SK-N-SH (cell line): ENCODE data around the gene TPCN2. TPM values are rescaled to one million over a fixed set of nuclear protein-coding genes. Genes with fewer than 3 reads are reported as not detected.

Experiments
- CTCF ChIA-PET: fragments of 300-600, 350-600 bp; formaldehyde crosslinking; extraction: SDS; loops from one replicate; lab custom pipeline; 2021; lab: Yijun Ruan, JAX
- POLR2A ChIA-PET: fragments of 350-600 bp; sonication (Branson Sonifier 250); formaldehyde crosslinking; extraction: SDS; loops from one replicate; lab custom pipeline; 2020; ENCODE audit warnings: antibody characterized with exemption, inconsistent platforms; lab: Yijun Ruan, JAX
- DNase-seq: peaks from one replicate; pipeline ENCODE4 v3.0.0; 2012
- H2AFZ ChIP-seq: fragments of 200-600 bp; sonication (generic); 2 replicates; pipeline ENCODE4 v1.8.1; 2016; ENCODE audit warnings: antibody characterized with exemption, mild to moderate bottlenecking, low read depth
- H3F3A ChIP-seq: fragments of 200-600 bp; sonication (generic); replicated peaks from 2 replicates; pipeline ENCODE3; 2016; ENCODE audit warnings: antibody characterized with exemption, mild to moderate bottlenecking; ENCODE audit not compliant: insufficient read depth
- H3K27ac ChIP-seq, 2 experiments: fragments of 200-500 bp in 1 of 2; fragments of 200-600 bp in 1 of 2; sonication (Bioruptor generic) in 1 of 2; sonication (generic), shearing (Covaris generic) in 1 of 2; 2 replicates each; pipeline versions ENCODE4 v1.5.1 to v1.6.1; 2014 to 2016; ENCODE audit warnings: low read depth in 2 of 2, inconsistent platforms in 1 of 2, low read length in 1 of 2, mild to moderate bottlenecking in 1 of 2, mixed read lengths in 1 of 2
- H3K27me3 ChIP-seq: fragments of 200-600 bp; sonication (generic), shearing (Covaris generic); 2 replicates; pipeline ENCODE4 v1.6.1; 2016; ENCODE audit warnings: mixed run types; ENCODE audit not compliant: insufficient read depth
- H3K36me3 ChIP-seq, 2 experiments: fragments of 200-500 bp in 1 of 2; fragments of 200-600 bp in 1 of 2; sonication (Bioruptor generic) in 1 of 2; sonication (generic) in 1 of 2; replicated peaks in 1 of 2; 2 replicates each; pipeline versions ENCODE3 to v1.5.1; 2014 to 2016; ENCODE audit warnings: low read length in 1 of 2, mild to moderate bottlenecking in 1 of 2; ENCODE audit not compliant: insufficient read depth in 2 of 2, control insufficient read depth in 1 of 2
- H3K4me1 ChIP-seq, 2 experiments: fragments of 200-500 bp in 1 of 2; fragments of 200-600 bp in 1 of 2; sonication (Bioruptor generic) in 1 of 2; sonication (generic), shearing (Covaris generic) in 1 of 2; 2 replicates each; pipeline versions ENCODE4 v1.5.1 to v1.6.1; 2014 to 2016; ENCODE audit warnings: low read depth in 1 of 2, low read length in 1 of 2, mixed run types in 1 of 2; ENCODE audit not compliant: insufficient read depth in 2 of 2, control insufficient read depth in 1 of 2
- H3K4me2 ChIP-seq: fragments of 200-600 bp; sonication (generic), shearing (Covaris generic); 2 replicates; pipeline ENCODE4 v1.6.1; 2017; ENCODE audit warnings: mixed run types
- H3K4me3 ChIP-seq, 2 experiments: fragments of 200-500 bp in 1 of 2; fragments of 200-600 bp in 1 of 2; sonication (Bioruptor generic) in 1 of 2; sonication (generic), shearing (Covaris generic) in 1 of 2; 2 replicates each; pipeline versions ENCODE4 v1.5.1 to v1.8.1; 2014 to 2016; ENCODE audit warnings: low read depth in 2 of 2, inconsistent platforms in 1 of 2, low read length in 1 of 2, mild to moderate bottlenecking in 1 of 2, mixed read lengths in 1 of 2, moderate library complexity in 1 of 2
- H3K79me2 ChIP-seq: fragments of 200-600 bp; sonication (generic); 2 replicates; pipeline ENCODE4 v1.8.1; 2017; ENCODE audit warnings: mild to moderate bottlenecking; ENCODE audit not compliant: insufficient read depth
- H3K9ac ChIP-seq: fragments of 200-600 bp; sonication (generic); 2 replicates; pipeline ENCODE4 v1.6.1; 2017; ENCODE audit warnings: mixed run types
- H3K9me2 ChIP-seq: fragments of 200-600 bp; sonication (generic); 2 replicates; pipeline ENCODE4 v1.6.1; 2017; ENCODE audit warnings: mixed run types
- H3K9me3 ChIP-seq: fragments of 200-600 bp; sonication (generic); 2 replicates; pipeline ENCODE4 v1.6.1; 2017; ENCODE audit warnings: mixed run types, mild to moderate bottlenecking, moderate library complexity
- H4K20me1 ChIP-seq: fragments of 200-600 bp; sonication (generic); 2 replicates; pipeline ENCODE4 v1.6.1; 2017; ENCODE audit warnings: mild to moderate bottlenecking, mixed run types; ENCODE audit not compliant: insufficient read depth
- CTCF ChIP-seq: fragments of 200-600 bp; sonication (generic); IDR thresholded peaks from 2 replicates; pipeline ENCODE4 v1.6.1; 2017; ENCODE audit warnings: antibody characterized with exemption, mild to moderate bottlenecking, moderate library complexity
- ELF1 ChIP-seq: IDR thresholded peaks from 2 replicates; pipeline ENCODE4 v1.4.0; 2012
- EP300 ChIP-seq, 2 experiments: IDR thresholded peaks; 2 replicates each; pipeline versions ENCODE4 v1.4.0 to v1.6.1; 2012; ENCODE audit warnings: borderline replicate concordance in 1 of 2, low read depth in 1 of 2, low read length in 1 of 2
- EZH2phosphoT487 ChIP-seq: fragments of 200-600 bp; sonication (generic); IDR thresholded peaks from 2 replicates; pipeline ENCODE4 v1.6.1; 2017; ENCODE audit warnings: low read depth, mixed run types, mild to moderate bottlenecking, antibody characterized with exemption, moderate library complexity, borderline replicate concordance
- FOSL2 ChIP-seq: IDR thresholded peaks from 2 replicates; pipeline ENCODE4 v1.4.0; 2012; ENCODE audit warnings: low read depth, mild to moderate bottlenecking, moderate library complexity, borderline replicate concordance
- FOXJ3 ChIP-seq: sonication (generic); formaldehyde crosslinking; IDR thresholded peaks from 2 replicates; pipeline ENCODE4 v1.5.1; 2020; ENCODE audit warnings: mild to moderate bottlenecking, missing genetic modification reagents
- GABPA ChIP-seq: IDR thresholded peaks from 2 replicates; pipeline ENCODE4 v1.4.0; 2012; ENCODE audit warnings: low read depth, mild to moderate bottlenecking
- GATA2 ChIP-seq: sonication (generic); formaldehyde crosslinking; IDR thresholded peaks from 2 replicates; pipeline ENCODE4 v1.5.0; 2020; ENCODE audit warnings: mild to moderate bottlenecking, missing genetic modification reagents
- JUND ChIP-seq: IDR thresholded peaks from 2 replicates; pipeline ENCODE4 v1.4.0; 2012
- MEF2A ChIP-seq: IDR thresholded peaks from 2 replicates; pipeline ENCODE4 v1.4.0; 2012; ENCODE audit warnings: low read depth, borderline replicate concordance
- MXI1 ChIP-seq: IDR thresholded peaks from 2 replicates; pipeline ENCODE4 v1.6.1; 2012; ENCODE audit warnings: mild to moderate bottlenecking, low read depth, low read length, improper control_type of control experiment
- REST ChIP-seq: IDR thresholded peaks from 2 replicates; pipeline ENCODE4 v1.6.1; 2012; ENCODE audit warnings: mild to moderate bottlenecking, low read depth, low read length, moderate library complexity
- SMC3 ChIP-seq: IDR thresholded peaks from 2 replicates; pipeline ENCODE4 v1.6.1; 2012; ENCODE audit warnings: low read depth, low read length, improper control_type of control experiment
- TAF1 ChIP-seq: IDR thresholded peaks from 2 replicates; pipeline ENCODE4 v1.6.1; 2012; ENCODE audit warnings: low read depth, mild to moderate bottlenecking, low read length, moderate library complexity, borderline replicate concordance
- TCF12 ChIP-seq: IDR thresholded peaks from 2 replicates; pipeline ENCODE4 v1.4.0; 2012
- WGBS: methylation state at CpG from one replicate; pipeline ENCODE4 v1.1.6; 2017; ENCODE audit warnings: low lambda C conversion rate; 5-methylcytosine and 5-hydroxymethylcytosine counted together
- polyA plus RNA-seq, 3 experiments: library from polyadenylated mRNA; depleted of rRNA; stranded (reverse); fragments of >200 nt; gene quantifications; 2 replicates each; pipeline ENCODE4 v1.2.3, GENCODE V29; 2012

The TPCN2 gene
- polyA plus RNA-seq, 1 of the 3 experiments (the other 2 are of a cell fraction) = 8.7 TPM

- no peaks in the 10 kb centered on the region for H4K20me1 ChIP-seq
- H3K4me1 ChIP-seq = peaks cover 13 to 14% of the 10 kb centered on the region in 2 experiments; a peak in 3 of 4 replicates
- no peaks in the 10 kb centered on the region for H3K79me2 ChIP-seq
- no peak overlapping the region for H3K4me3 ChIP-seq
- H3K27ac ChIP-seq = no peak overlapping the region
- TF ChIP-seq TAF1 (no peak), GATA2 (CRISPR knock-in tag) (no peak), SMC3 (no peak), EP300 (IDR thresholded peaks at IDR 0.05; ENCODE audit: borderline replicate concordance in 1 of 2, low read depth in 1 of 2, low read length in 1 of 2) (no peak), REST (no peak), JUND (no peak), GABPA (no peak)
- TF ChIP-seq, all 33 proteins: peak for 0
- Histone ChIP-seq H3K9ac (no peak overlapping the region), H3K27me3 (no peaks in the 10 kb centered on the region), H3K9me3 (peaks cover 10% of the 10 kb centered on the region; the same call in 1 of the 2 replicates), H3F3A (peaks cover 7% of the 10 kb centered on the region), H3K4me2 (no peak overlapping the region), H3K36me3 (peaks cover 0 to 4% of the 10 kb centered on the region in 2 experiments), H3K9me2 (no peaks in the 10 kb centered on the region), H2AFZ (no peak overlapping the region)
- CTCF ChIA-PET = interaction anchor here (0.7 kb wide), 1 partner anchor 615 kb away, joined by 3 read pairs; no protein-coding TSS in a partner anchor
- POLR2A ChIA-PET = no interaction called here
- no peak for DNase-seq
Measured at GRCh38 chr11:69162505-69162904, 113.8 kb downstream of the TPCN2 start.

- no peak for DNase-seq
Measured at GRCh38 chr11:69163842-69164241, 115.1 kb downstream of the TPCN2 start.

More at GRCh38 chr11:69163842-69164241, 115.1 kb downstream of the TPCN2 start:
- 91% methylated on average over 1 of the region's 1 CpG for WGBS
- no peak overlapping the region for H3K9ac ChIP-seq
- TF ChIP-seq CTCF (no peak), ELF1 (no peak), JUND (no peak), MEF2A (no peak), EZH2phosphoT487 (no peak), TCF12 (no peak), FOXJ3 (CRISPR knock-in tag) (no peak), FOSL2 (no peak), MXI1 (no peak), EP300 (IDR thresholded peaks at IDR 0.05; ENCODE audit: borderline replicate concordance in 1 of 2, low read depth in 1 of 2, low read length in 1 of 2) (no peak), REST (no peak)
- H3K4me1 ChIP-seq = peaks cover 2 to 13% of the 10 kb centered on the region in 2 experiments; a peak in 3 of 4 replicates
- ChIA-PET CTCF (no interaction called here), POLR2A (no interaction called here)
- no peaks in the 10 kb centered on the region for H3K27me3 ChIP-seq
- peaks cover 7% of the 10 kb centered on the region for H3F3A ChIP-seq
- H3K27ac ChIP-seq = no peak overlapping the region
- peaks cover 0 to 4% of the 10 kb centered on the region in 2 experiments for H3K36me3 ChIP-seq
- H4K20me1 ChIP-seq = no peaks in the 10 kb centered on the region
- H3K4me3 ChIP-seq = no peak overlapping the region
- H2AFZ ChIP-seq = no peak overlapping the region
- H3K9me3 ChIP-seq = peaks cover 10% of the 10 kb centered on the region; the same call in 1 of the 2 replicates
- H3K79me2 ChIP-seq = no peaks in the 10 kb centered on the region
- H3K9me2 ChIP-seq = no peaks in the 10 kb centered on the region
- no peak overlapping the region for H3K4me2 ChIP-seq
